ENCODE data around the gene DECR2. TPM values are rescaled to one million over a fixed set of nuclear protein-coding genes. Genes with fewer than 3 reads are reported as not detected.
A peak's percentile ranks its signal among the peaks of the same experiment; 100 is the strongest.

Gene DECR2
- total and polyA plus RNA-seq, 2 of the 13 experiments (the other 11 are each of a cell fraction or from before 2014, with no cell fraction given) = 36.3 to 44.6 TPM

GRCh38 chr16:370443-370842, 31.2 kb upstream of the DECR2 start, which contains the start of gene MRPL28 (continued):
- TF ChIP-seq AKNA (CRISPR knock-in tag; IDR thresholded peaks at IDR 0.05; ENCODE audit: borderline replicate concordance) (no peak), RCOR2 (CRISPR knock-in tag; IDR thresholded peaks at IDR 0.05) (no peak), ONECUT2 (CRISPR knock-in tag; IDR thresholded peaks at IDR 0.05) (no peak), CBX2 (IDR thresholded peaks at IDR 0.05; ENCODE audit: low read depth, low read length) (no peak), CBX2 (CRISPR knock-in tag; IDR thresholded peaks at IDR 0.05; ENCODE audit: low read depth) (no peak), ZMAT5 (CRISPR knock-in tag; IDR thresholded peaks at IDR 0.05; ENCODE audit: borderline replicate concordance, low read depth) (no peak), ZNF207 (IDR thresholded peaks at IDR 0.05; ENCODE audit: borderline replicate concordance) (no peak), TGIF2 (CRISPR knock-in tag; IDR thresholded peaks at IDR 0.05) (no peak), FOXK1 (CRISPR knock-in tag; IDR thresholded peaks at IDR 0.05; ENCODE audit: borderline replicate concordance, low read depth) (peak; percentile 67; the same call in 1 of the 2 replicates), ZNF639 (CRISPR knock-in tag; conservative IDR thresholded peaks at IDR 0.05) (no peak), ZNF143 (CRISPR knock-in tag; IDR thresholded peaks at IDR 0.05) (no peak), ZNF230 (CRISPR knock-in tag; IDR thresholded peaks at IDR 0.05) (no peak), ZC3H13 (CRISPR knock-in tag; IDR thresholded peaks at IDR 0.05) (peak; percentile 37), TEAD2 (CRISPR knock-in tag; IDR thresholded peaks at IDR 0.05) (no peak), ZNF777 (CRISPR knock-in tag; IDR thresholded peaks at IDR 0.05) (no peak), HOXA5 (CRISPR knock-in tag; IDR thresholded peaks at IDR 0.05) (peak; percentile 44; the same call in 1 of the 2 replicates), POLR2G (IDR thresholded peaks at IDR 0.05; ENCODE audit: low read depth, low read length) (peak; percentile 72), MZF1 (CRISPR knock-in tag; IDR thresholded peaks at IDR 0.05; ENCODE audit: borderline replicate concordance) (no peak), KMT2A (CRISPR knock-in tag; IDR thresholded peaks at IDR 0.05) (no peak), CERS6 (CRISPR knock-in tag; IDR thresholded peaks at IDR 0.05) (no peak), CCDC6 (CRISPR knock-in tag; IDR thresholded peaks at IDR 0.05) (no peak), PHB2 (IDR thresholded peaks at IDR 0.05; ENCODE audit: partially characterized antibody) (no peak), XRCC5 (optimal IDR thresholded peaks at IDR 0.05; ENCODE audit: low read length) (peak; percentile 88), ASH2L (IDR thresholded peaks at IDR 0.05; ENCODE audit: insufficient read length, low read depth, low read length) (no peak), MIER3 (CRISPR knock-in tag; IDR thresholded peaks at IDR 0.05; ENCODE audit: borderline replicate concordance) (no peak), HES4 (CRISPR knock-in tag; IDR thresholded peaks at IDR 0.05; ENCODE audit: borderline replicate concordance) (no peak)

Measured in HepG2 (cell line).